Limb (tissue), 2 donors: ENCODE data around the gene OR2A12.
A peak's percentile ranks its signal among the peaks of the same experiment; 100 is the strongest.
"Not testable (repeated sequence)": the region's sequence is repeated elsewhere in the genome, so short reads cannot be mapped to it uniquely, and the experiment has no call there.

Source experiments
- DNase-seq, 2 donors: peaks; one replicate each; pipeline ENCODE4 v3.0.0-alpha.2; 2016; ENCODE audit errors: extremely low spot score in 2 of 2

Gene OR2A12

DNA sequence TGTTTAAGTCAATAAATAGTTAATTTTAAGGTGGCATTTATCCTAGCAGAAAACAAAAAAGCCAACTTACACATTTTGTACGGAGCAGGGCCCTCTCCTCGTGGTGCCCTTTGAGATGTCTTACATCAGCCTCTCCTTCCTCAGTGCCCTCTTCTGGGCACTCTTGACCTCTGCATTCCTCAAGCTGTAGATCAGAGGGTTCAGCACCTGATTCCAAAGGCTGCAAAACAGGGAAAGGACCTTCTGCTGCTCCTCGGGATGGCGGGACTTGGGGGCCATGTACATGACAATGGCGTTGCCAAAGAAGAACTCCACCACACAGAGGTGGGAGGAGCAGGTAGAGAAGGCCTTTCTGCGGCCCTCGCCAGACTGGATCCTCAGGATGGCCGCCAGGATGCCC lies 32.3 kb downstream of the OR2A12 start:
- no peak for DNase-seq

DNA sequence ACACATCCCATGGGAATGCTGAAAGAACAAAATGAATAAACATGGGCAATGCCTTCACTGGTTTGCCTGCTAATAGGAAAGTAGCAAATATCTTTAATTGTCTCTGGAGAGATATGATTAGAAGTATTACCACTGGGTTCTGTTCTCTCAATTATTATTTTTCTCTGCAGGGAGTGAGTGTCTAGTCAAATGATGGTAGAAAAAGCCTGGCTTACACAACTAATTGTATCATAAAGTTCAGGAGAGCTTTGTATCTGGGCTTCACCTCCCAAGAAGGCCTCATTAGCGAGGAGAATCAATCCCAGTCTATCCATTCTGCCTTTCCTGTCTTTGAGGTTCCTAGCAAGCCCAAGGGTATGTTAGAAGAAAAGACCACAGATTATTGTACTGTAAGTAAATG lies 36.8 kb downstream of the OR2A12 start, which contains the start of gene OR2A14:
Gene OR2A14 (plus strand): TSS at position 301 of the 400 bp plus-strand sequence. CDS start 5,937 bp downstream, outside the sequence.
- no peak for DNase-seq

DNA sequence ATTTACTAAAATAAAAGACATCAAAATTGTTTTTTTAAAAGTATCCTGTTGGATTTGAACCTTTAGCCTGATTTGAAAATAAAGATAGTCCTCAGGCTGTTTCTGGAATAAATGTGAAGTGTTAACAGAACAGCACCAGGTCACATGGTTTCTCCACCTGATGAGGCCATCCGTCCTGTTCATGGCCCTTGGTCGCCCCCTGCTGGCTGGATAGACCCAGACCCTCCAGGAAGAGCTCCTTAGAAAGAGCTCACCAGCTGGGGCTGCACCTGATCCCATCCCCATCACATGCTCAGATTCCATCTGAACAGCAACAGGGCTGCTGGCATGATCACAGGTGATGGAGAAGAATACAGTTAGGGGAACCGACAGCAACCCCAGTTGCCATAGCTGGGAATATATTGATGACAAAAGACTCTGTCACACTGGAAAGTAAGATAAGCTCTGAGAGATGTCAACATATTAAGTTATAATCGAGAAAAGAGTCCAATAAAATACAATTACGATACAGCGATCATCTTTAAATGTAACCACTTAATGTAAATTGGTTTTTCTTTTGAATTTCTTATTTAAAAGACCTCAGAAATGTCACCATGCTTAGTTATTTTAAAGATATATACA lies 41.7 kb downstream of the OR2A12 start:
- DNase-seq: peak; percentile 54 to 86

DNA sequence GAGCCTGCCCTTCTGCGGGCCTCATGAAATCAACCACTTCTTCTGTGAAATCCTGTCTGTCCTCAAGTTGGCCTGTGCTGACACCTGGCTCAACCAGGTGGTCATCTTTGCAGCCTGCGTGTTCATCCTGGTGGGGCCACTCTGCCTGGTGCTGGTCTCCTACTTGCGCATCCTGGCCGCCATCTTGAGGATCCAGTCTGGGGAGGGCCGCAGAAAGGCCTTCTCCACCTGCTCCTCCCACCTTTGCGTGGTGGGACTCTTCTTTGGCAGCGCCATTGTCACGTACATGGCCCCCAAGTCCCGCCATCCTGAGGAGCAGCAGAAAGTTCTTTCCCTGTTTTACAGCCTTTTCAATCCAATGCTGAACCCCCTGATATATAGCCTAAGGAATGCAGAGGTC lies 43.5 kb downstream of the OR2A12 start:
- DNase-seq: not testable (repeated sequence)

DNA sequence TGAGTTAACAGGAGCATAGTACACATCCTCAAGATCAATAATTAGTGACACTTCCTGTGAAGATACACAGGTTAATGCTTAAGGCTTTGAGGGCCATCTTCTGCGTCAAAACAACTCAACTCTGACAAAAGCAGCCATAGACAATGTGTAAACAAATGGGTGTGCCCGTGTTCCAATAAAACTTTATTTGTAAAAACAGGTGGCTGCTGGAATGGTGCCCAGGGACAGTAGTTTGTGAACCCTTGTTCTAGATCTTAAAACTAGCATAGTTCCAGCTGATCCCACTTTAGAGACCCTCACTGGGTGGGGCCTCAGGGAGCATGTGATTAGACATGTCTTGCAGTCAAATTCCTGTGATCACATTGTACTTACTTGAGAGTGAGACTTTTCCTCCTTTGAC lies 44.7 kb downstream of the OR2A12 start:
- no peak for DNase-seq

DNA sequence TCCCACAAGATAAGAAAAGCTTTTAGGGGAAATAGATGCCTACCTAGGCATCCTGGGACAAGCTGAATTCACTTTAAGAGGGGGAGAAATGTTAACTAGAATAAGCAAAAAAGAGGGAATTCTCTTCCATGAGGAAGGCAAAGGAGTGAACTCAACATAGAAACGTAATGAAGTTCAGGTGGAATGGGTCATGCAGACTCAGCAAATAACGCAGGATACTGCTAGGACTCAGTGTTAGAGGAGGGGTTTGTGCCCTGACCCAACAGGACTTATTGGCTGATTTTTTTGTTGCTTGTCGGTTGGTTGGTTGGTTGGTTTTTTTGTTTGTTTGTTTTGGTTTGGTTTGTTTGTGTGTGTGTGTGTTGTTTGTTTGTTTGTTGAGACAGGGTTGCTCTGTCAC lies 46.2 kb downstream of the OR2A12 start:
- no peak for DNase-seq

DNA sequence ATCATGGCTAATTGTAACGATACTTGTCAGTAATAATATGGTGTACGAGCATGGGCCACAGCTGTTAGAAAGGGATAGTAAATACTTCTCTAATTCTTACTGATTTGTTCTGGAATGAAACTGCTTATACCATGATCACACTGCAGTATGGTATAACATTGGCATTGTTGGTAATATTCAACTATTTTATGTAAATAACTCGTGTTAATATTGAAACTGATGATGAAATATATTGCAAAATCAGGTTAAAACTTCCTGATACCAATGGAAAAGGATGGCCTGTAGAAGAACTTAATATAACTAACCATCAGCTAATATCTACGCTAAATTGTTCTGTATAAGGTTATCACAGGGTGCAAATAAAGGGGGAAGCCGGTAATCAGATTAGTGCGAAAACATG lies 47.2 kb downstream of the OR2A12 start:
- DNase-seq: no peak

DNA sequence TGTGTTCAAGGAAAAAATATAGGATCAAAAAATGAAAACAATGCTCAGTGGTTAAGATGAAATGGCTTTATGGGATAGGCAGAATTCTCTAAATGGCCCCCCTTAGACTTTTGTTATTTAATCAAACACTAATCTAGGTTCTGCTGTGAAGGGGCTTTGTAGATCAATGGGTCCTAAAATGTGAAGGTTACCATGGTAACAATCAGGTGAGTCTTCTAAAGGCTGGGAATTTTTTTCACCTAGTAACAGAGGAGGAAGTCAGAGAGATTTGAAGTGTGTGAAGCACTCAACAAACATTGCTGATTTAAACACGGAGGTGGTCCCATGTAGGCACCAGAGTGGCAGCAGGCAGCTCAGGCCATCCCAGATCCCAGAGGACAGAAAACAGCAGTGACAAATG lies 48.0 kb downstream of the OR2A12 start:
- no peak for DNase-seq

DNA sequence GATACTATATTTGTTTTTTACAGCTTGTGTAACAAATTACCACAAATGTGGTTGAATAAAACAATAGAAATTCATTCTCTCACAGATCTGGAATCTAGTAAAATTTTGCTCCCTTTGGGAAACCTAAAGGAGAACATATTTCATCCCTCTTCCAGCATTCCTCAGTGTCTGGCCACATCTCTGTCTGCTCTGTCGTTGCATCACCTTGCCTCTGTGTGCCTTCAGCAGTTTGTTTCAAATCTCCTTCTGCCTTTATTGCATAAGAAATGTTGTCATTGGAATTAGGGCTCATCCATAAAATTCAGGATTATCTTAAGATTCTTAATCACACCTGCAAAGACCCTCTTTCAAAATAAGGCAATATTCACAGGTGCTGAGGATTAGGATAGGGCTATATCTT lies 51.4 kb downstream of the OR2A12 start:
- DNase-seq: no peak

DNA sequence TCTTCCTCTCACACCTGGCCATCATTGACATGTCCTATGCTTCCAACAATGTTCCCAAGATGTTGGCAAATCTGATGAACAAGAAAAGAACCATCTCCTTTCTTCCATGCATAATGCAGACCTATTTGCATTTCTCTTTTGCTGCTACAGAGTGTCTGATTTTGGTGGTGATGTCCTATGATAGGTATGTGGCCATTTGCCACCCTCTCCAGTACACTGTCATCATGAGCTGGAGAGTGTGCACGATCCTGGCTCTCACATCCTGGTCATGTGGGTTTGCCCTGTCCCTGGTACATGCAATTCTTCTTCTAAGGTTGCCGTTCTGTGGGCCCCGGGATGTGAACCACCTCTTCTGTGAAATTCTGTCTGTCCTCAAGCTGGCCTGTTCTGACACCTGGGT lies 56.1 kb downstream of the OR2A12 start:
- DNase-seq: no peak

DNA sequence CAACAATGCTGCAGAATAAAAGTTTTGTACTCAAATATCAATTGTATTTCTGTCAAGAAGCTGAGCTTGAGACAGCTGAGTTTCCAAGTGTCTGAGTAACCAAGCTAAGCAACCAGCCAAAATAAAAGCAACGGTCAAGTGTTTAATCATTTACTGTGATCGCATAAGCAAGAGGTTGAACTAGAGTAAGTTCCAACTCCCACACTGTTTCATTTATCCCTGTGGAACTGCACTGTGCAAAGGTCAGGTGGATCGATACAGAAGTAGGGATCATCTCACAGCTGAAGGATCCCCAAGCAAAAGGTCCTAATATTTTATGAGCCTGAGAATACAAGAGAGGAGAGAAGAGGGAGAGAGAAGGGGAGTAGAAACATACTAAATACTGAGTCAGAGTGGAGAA lies 58.3 kb downstream of the OR2A12 start:
- DNase-seq: no peak

DNA sequence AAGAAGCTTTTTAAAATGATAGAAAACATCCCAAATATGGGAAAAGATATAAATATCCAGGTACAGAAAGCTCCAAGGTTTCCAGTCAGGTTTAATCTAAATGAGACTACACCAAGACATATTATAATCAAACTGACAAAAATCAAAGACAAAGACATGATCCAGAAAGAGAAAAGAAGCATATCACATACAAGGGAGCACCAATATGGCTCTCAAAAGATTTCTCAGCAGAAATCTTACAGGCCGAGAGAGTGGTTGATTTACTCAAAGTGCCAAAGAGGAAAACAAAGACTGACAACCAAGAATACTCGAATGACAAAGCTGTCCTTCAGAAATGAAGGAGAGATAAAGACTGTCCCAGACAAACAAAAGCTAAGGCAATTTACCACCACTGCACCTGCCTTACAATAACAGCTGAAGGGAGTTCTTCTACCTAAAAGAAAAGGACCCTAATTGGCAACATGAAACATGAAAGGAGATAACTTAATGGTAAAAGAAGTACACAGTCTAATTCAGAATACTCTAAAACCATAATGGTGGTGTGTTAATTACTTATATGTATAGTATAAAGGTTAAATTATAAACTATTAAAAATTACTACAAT lies 62.2 kb downstream of the OR2A12 start:
- DNase-seq: no peak
